HepG2 (cell line): ENCODE data around the gene STK4. TPM values are rescaled to one million over a fixed set of nuclear protein-coding genes. Genes with fewer than 3 reads are reported as not detected.

Experiments used
- BRD4 ChIP-seq: sonication (generic); formaldehyde crosslinking; IDR thresholded peaks from 2 replicates; pipeline ENCODE4 v1.4.0; 2020; ENCODE audit warnings: missing genetic modification reagents
- CENPBD1 ChIP-seq: sonication (generic); formaldehyde crosslinking; IDR thresholded peaks from 2 replicates; pipeline ENCODE4 v1.8.0; 2022; ENCODE audit warnings: missing genetic modification reagents, low read depth, mild to moderate bottlenecking, borderline replicate concordance
- GATAD2A ChIP-seq: IDR thresholded peaks from 2 replicates; pipeline ENCODE4 v1.6.1; 2016
- HMG20B ChIP-seq: conservative IDR thresholded peaks from 2 replicates; pipeline ENCODE4 v1.6.1; 2016; ENCODE audit warnings: missing genetic modification reagents, missing compliant biosample characterization
- JUND ChIP-seq: sonication (generic); formaldehyde crosslinking; IDR thresholded peaks from 2 replicates; pipeline ENCODE4 v1.8.0; 2022; ENCODE audit warnings: mild to moderate bottlenecking, missing genetic modification reagents
- MZF1 ChIP-seq: sonication (generic); formaldehyde crosslinking; IDR thresholded peaks from 2 replicates; pipeline ENCODE4 v1.8.1; 2023; ENCODE audit warnings: mild to moderate bottlenecking, missing genetic modification reagents, borderline replicate concordance
- NBN ChIP-seq: fragments of 450-650 bp; conservative IDR thresholded peaks from 2 replicates; pipeline ENCODE4 v1.6.1; 2017
- NPAS2 ChIP-seq: sonication (generic); formaldehyde crosslinking; IDR thresholded peaks from 2 replicates; pipeline ENCODE4 v1.8.0; 2022; ENCODE audit warnings: mild to moderate bottlenecking, missing genetic modification reagents, borderline replicate concordance
- PITX1 ChIP-seq: sonication (generic); formaldehyde crosslinking; IDR thresholded peaks from 2 replicates; pipeline ENCODE4 v1.5.1; 2020; ENCODE audit warnings: mild to moderate bottlenecking, missing genetic modification reagents
- PPARG ChIP-seq: conservative IDR thresholded peaks from 2 replicates; pipeline ENCODE4 v1.6.1; 2016; ENCODE audit warnings: missing biosample characterization, missing genetic modification reagents
- XRCC5 ChIP-seq: fragments of 200-400 bp; formaldehyde crosslinking; optimal IDR thresholded peaks from 2 replicates; pipeline ENCODE3; 2017; ENCODE audit warnings: mild to moderate bottlenecking, low read length
- ZFYVE20 ChIP-seq: sonication (generic); formaldehyde crosslinking; IDR thresholded peaks from 2 replicates; pipeline ENCODE4 v1.8.0; 2023; ENCODE audit warnings: low read depth, mild to moderate bottlenecking, moderate library complexity, missing genetic modification reagents, borderline replicate concordance
- ZMYM4 ChIP-seq: sonication (generic); formaldehyde crosslinking; IDR thresholded peaks from 2 replicates; pipeline ENCODE4 v1.8.1; 2023; ENCODE audit warnings: mild to moderate bottlenecking, missing genetic modification reagents
- ZNF101 ChIP-seq: sonication (generic); formaldehyde crosslinking; IDR thresholded peaks from 2 replicates; pipeline ENCODE4 v1.4.0; 2020; ENCODE audit warnings: mild to moderate bottlenecking, low read depth, missing genetic modification reagents, borderline replicate concordance
- ZNF224 ChIP-seq: sonication (generic); formaldehyde crosslinking; IDR thresholded peaks from 2 replicates; pipeline ENCODE4 v1.5.0; 2020; ENCODE audit warnings: mild to moderate bottlenecking, missing genetic modification reagents
- ZNF280B ChIP-seq: sonication (generic); formaldehyde crosslinking; IDR thresholded peaks from 2 replicates; pipeline ENCODE4 v1.5.0; 2020; ENCODE audit warnings: missing genetic modification reagents, mild to moderate bottlenecking, borderline replicate concordance
- ZNF326 ChIP-seq: sonication (generic); formaldehyde crosslinking; IDR thresholded peaks from 2 replicates; pipeline ENCODE4 v1.4.0; 2020; ENCODE audit warnings: missing genetic modification reagents, borderline replicate concordance
- ZNF547 ChIP-seq: sonication (generic); formaldehyde crosslinking; IDR thresholded peaks from 2 replicates; pipeline ENCODE4 v1.5.1; 2020; ENCODE audit warnings: mild to moderate bottlenecking, missing genetic modification reagents
- ZNF609 ChIP-seq: sonication (generic); formaldehyde crosslinking; IDR thresholded peaks from 2 replicates; pipeline ENCODE4 v1.4.0; 2020; ENCODE audit warnings: mild to moderate bottlenecking, missing genetic modification reagents, borderline replicate concordance
- ZNF614 ChIP-seq: IDR thresholded peaks from 2 replicates; pipeline ENCODE4 v1.6.1; 2018; ENCODE audit warnings: missing biosample characterization, missing genetic modification reagents, inconsistent platforms, borderline replicate concordance
- ZNF777 ChIP-seq: sonication (generic); formaldehyde crosslinking; IDR thresholded peaks from 2 replicates; pipeline ENCODE4 v1.4.0; 2020; ENCODE audit warnings: missing genetic modification reagents
- ZNF839 ChIP-seq: sonication (generic); formaldehyde crosslinking; IDR thresholded peaks from 2 replicates; pipeline ENCODE4 v1.4.0; 2020; ENCODE audit warnings: missing genetic modification reagents, mild to moderate bottlenecking, borderline replicate concordance
- ZNF850 ChIP-seq: sonication (generic); formaldehyde crosslinking; conservative IDR thresholded peaks from 2 replicates; pipeline ENCODE4 v1.9.0; 2021; ENCODE audit warnings: mild to moderate bottlenecking, missing genetic modification reagents
- ZSCAN12 ChIP-seq: sonication (generic); formaldehyde crosslinking; IDR thresholded peaks from 2 replicates; pipeline ENCODE4 v1.9.0; 2021; ENCODE audit warnings: mild to moderate bottlenecking, missing genetic modification reagents
- polyA plus RNA-seq, 8 experiments: library from polyadenylated mRNA; depleted of rRNA in 3 of 8; stranded (reverse) in 7 of 8; unstranded in 1 of 8; fragments of >200 nt; fragmentation: Illumina TruSeq in 4 of 8; extraction: Trizol in 4 of 8; gene quantifications; 2 replicates each; pipeline versions ENCODE4 v1.2.1 to v1.2.3, GENCODE V29; 2011 to 2016; ENCODE audit warnings: low read depth in 4 of 8, missing spikeins in 1 of 8, mixed read lengths in 1 of 8; ENCODE audit not compliant: insufficient read depth in 1 of 8
- total RNA-seq, 5 experiments: library from RNA; depleted of rRNA; stranded (reverse); fragments of >200 nt; fragmentation: Illumina TruSeq; extraction: Trizol; gene quantifications; 2 replicates each; pipeline ENCODE4 v1.2.3, GENCODE V29; 2016; ENCODE audit warnings: low read depth in 1 of 5
- TF ChIP-seq, protein P1 (sequence below): IDR thresholded peaks from 2 replicates; pipeline ENCODE4 v1.6.1; 2016; ENCODE audit warnings: low read depth

Gene STK4
- total and polyA plus RNA-seq, 2 of the 13 experiments (the other 11 are each of a cell fraction or from before 2014, with no cell fraction given), result 25.6 to 38.3 TPM

DNA sequence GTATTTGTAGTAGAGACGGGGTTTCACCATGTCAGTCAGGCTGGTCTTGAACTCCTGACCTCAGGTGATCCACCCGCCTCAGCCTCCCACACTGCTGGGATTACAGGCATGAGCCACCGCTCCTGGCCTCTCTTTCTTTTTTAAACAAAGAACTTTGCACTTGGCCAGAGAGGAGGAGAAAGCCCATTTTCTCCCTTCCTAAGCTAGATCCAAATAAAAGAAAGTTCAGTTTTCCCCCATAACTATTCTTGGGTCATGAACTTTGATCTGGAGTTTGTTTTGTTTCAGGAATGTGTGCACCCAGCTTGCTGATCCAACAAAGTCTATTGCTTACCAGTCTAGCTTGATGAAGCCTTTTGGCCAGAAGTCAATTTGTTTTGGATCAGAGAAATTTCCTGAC lies 111.2 kb downstream of the STK4 start (continued):
- TF ChIP-seq ZNF280B (CRISPR knock-in tag) (no peak), ZNF101 (CRISPR knock-in tag) (no peak), MZF1 (CRISPR knock-in tag) (no peak), NBN (no peak), JUND (CRISPR knock-in tag) (no peak), ZFYVE20 (no peak), CENPBD1 (CRISPR knock-in tag) (no peak), ZNF850 (CRISPR knock-in tag) (no peak), XRCC5 (no peak), ZNF326 (CRISPR knock-in tag) (no peak), ZNF839 (no peak), HMG20B (CRISPR knock-in tag) (no peak; the same call in 1 of the 2 replicates), ZNF224 (CRISPR knock-in tag) (no peak), ZNF547 (CRISPR knock-in tag) (no peak), BRD4 (CRISPR knock-in tag) (no peak), ZNF609 (CRISPR knock-in tag) (peak; percentile 65; the same call in 1 of the 2 replicates), ZMYM4 (peak; percentile 80), GATAD2A (peak; percentile 86), NPAS2 (no peak), PITX1 (CRISPR knock-in tag) (peak; percentile 90), ZNF614 (CRISPR knock-in tag) (no peak), ZNF777 (CRISPR knock-in tag) (no peak), PPARG (CRISPR knock-in tag) (0 out of 2 replicates have a peak, but pooled peaks have one; percentile 63), ZSCAN12 (no peak)
- TF ChIP-seq, protein P1, sequence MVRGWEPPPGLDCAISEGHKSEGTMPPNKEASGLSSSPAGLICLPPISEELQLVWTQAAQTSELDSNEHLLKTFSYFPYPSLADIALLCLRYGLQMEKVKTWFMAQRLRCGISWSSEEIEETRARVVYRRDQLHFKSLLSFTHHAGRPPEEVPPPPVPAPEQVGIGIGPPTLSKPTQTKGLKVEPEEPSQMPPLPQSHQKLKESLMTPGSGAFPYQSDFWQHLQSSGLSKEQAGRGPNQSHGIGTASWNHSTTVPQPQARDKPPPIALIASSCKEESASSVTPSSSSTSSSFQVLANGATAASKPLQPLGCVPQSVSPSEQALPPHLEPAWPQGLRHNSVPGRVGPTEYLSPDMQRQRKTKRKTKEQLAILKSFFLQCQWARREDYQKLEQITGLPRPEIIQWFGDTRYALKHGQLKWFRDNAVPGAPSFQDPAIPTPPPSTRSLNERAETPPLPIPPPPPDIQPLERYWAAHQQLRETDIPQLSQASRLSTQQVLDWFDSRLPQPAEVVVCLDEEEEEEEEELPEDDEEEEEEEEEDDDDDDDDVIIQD (CRISPR knock-in tag), result peak; percentile 71
